Measurements from ENCODE around the gene ZNF709. TPM values are rescaled to one million over a fixed set of nuclear protein-coding genes. Genes with fewer than 3 reads are reported as not detected.

ZNF709 gene
- total RNA-seq, 1 experiment from 2014 or later = not detected

DNA sequence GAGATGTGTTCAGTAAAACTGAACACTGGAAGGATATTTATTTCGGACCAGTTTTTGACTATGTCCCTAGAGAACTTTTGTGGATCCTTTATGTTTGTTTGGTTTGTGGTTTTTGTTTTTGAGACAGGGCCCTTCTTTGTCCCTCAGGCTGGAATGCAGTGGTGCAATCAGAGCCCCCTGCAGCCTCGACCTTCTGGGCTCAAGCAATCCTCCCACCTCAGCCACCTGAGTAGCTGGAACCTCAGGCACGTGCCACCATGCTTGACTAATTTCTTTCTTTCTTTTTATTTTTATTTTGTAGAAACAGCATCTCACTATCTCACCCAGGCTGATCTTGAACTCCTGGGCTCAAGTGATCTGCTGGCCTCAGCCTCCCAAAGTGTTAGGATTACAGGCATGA is 955 bp upstream of the ZNF709 start (continued):
- TF ChIP-seq EZH2 (IDR thresholded peaks at IDR 0.05) (no peak), ZNF274 (IDR thresholded peaks at IDR 0.05; ENCODE audit: low read depth, low read length) (no peak), POLR2AphosphoS5 (IDR thresholded peaks at IDR 0.05; ENCODE audit: low read depth, low read length) (no peak), POLR2A (IDR thresholded peaks at IDR 0.05; ENCODE audit: borderline replicate concordance, extremely low read depth, insufficient read depth, insufficient read length) (no peak), EGR1 (IDR thresholded peaks at IDR 0.05; ENCODE audit: low read depth) (no peak), SRF (IDR thresholded peaks at IDR 0.05; ENCODE audit: low read depth) (no peak)

DNA sequence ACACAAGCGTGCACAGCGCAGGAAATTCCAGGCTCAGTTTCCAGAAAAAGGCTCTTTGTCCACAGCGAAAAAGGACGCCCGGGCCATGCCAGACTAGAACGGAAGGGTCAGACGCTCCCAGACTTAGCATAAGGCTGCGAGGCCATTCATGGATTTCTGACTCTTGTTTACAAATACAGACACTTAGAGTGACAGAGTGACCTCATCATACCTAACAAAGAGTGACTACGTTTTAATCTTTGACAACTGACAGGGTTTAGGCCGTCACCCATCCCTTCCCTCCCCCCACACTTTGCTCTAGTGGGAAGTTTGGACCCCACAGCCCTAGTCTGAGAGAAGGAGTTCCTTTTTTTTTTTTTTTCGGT is 418 bp upstream of the ZNF709 start:
- no peaks in the 10 kb centered on the region for H3K4me1 ChIP-seq (ENCODE audit: control insufficient read depth in 1 of 2, insufficient read depth in 2 of 2, low read length in 2 of 2)

DNA sequence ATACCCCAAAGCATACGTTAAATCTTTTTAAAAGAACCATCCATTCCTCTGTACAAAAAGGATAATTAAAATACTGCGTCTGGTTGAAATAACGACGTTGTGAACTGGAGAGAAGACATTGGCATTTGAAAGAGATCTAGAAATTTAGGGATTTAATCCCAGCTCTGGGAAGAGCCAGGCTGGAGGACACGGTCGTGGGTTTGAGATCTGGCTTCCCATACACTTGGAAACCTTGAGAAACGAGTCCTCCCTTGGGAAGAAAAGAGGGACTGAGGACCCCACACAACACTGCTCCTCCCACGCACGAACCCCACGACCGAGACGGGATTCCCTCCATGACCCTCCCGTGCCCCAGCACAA is 625 bp downstream of the ZNF709 start:
- H3K9me2 ChIP-seq (ENCODE audit: insufficient read depth) = no peaks in the 10 kb centered on the region
- no peak overlapping the region for H3K4me2 ChIP-seq (ENCODE audit: low read length)
- ChIA-PET CTCF (no interaction called here), RAD21 (ENCODE audit: low non-redundant PET in 1 of 2, low total read pairs in 2 of 2, uncharacterized antibody in 2 of 2, unreplicated experiment in 2 of 2) (no interaction called here), POLR2A (no interaction called here)
- H4K20me1 ChIP-seq (ENCODE audit: insufficient read depth) = no peaks in the 10 kb centered on the region
- H3K9me3 ChIP-seq (ENCODE audit: control insufficient read depth in 1 of 2, insufficient read depth in 1 of 2, low read depth in 1 of 2, low read length in 2 of 2) = peaks cover 5 to 6% of the 10 kb centered on the region in 2 experiments; a peak in 2 of 4 replicates
- intact Hi-C loops (cut with micrococcal nuclease) = no loop called here
- no peak overlapping the region for H2AFZ ChIP-seq (ENCODE audit: low read depth, low read length, poor library complexity, severe bottlenecking)
- no peaks in the 10 kb centered on the region for H3K27me3 ChIP-seq (ENCODE audit: insufficient read depth, low read length)
- no peak overlapping the region for H3K27ac ChIP-seq (ENCODE audit: low read depth, low read length)
- no peak overlapping the region for H3K9ac ChIP-seq (ENCODE audit: low read length)
- H3K4me1 ChIP-seq (ENCODE audit: control insufficient read depth in 1 of 2, insufficient read depth in 2 of 2, low read length in 2 of 2) = no peaks in the 10 kb centered on the region
- ATAC-seq (no peak), DNase-seq (ENCODE audit: low read depth, low spot score) (no peak)
- no peaks in the 10 kb centered on the region for H3K36me3 ChIP-seq (ENCODE audit: control insufficient read depth in 1 of 2, insufficient read depth in 2 of 2, low read length in 2 of 2)
- H3K4me3 ChIP-seq (replicated peaks in 1 of 2; ENCODE audit: low read depth in 1 of 2, low read length in 2 of 2) = no peak overlapping the region
- H3K79me2 ChIP-seq (ENCODE audit: insufficient read depth, low read length) = no peaks in the 10 kb centered on the region
- BruUV-seq (replicated peaks) = no TSS peak
- TF ChIP-seq, protein P1, sequence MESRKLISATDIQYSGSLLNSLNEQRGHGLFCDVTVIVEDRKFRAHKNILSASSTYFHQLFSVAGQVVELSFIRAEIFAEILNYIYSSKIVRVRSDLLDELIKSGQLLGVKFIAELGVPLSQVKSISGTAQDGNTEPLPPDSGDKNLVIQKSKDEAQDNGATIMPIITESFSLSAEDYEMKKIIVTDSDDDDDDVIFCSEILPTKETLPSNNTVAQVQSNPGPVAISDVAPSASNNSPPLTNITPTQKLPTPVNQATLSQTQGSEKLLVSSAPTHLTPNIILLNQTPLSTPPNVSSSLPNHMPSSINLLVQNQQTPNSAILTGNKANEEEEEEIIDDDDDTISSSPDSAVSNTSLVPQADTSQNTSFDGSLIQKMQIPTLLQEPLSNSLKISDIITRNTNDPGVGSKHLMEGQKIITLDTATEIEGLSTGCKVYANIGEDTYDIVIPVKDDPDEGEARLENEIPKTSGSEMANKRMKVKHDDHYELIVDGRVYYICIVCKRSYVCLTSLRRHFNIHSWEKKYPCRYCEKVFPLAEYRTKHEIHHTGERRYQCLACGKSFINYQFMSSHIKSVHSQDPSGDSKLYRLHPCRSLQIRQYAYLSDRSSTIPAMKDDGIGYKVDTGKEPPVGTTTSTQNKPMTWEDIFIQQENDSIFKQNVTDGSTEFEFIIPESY (IDR thresholded peaks at IDR 0.05; ENCODE audit: extremely low read depth, insufficient replicate concordance, low read length) = no peak
- TF ChIP-seq, protein P2, sequence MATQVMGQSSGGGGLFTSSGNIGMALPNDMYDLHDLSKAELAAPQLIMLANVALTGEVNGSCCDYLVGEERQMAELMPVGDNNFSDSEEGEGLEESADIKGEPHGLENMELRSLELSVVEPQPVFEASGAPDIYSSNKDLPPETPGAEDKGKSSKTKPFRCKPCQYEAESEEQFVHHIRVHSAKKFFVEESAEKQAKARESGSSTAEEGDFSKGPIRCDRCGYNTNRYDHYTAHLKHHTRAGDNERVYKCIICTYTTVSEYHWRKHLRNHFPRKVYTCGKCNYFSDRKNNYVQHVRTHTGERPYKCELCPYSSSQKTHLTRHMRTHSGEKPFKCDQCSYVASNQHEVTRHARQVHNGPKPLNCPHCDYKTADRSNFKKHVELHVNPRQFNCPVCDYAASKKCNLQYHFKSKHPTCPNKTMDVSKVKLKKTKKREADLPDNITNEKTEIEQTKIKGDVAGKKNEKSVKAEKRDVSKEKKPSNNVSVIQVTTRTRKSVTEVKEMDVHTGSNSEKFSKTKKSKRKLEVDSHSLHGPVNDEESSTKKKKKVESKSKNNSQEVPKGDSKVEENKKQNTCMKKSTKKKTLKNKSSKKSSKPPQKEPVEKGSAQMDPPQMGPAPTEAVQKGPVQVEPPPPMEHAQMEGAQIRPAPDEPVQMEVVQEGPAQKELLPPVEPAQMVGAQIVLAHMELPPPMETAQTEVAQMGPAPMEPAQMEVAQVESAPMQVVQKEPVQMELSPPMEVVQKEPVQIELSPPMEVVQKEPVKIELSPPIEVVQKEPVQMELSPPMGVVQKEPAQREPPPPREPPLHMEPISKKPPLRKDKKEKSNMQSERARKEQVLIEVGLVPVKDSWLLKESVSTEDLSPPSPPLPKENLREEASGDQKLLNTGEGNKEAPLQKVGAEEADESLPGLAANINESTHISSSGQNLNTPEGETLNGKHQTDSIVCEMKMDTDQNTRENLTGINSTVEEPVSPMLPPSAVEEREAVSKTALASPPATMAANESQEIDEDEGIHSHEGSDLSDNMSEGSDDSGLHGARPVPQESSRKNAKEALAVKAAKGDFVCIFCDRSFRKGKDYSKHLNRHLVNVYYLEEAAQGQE (IDR thresholded peaks at IDR 0.05; ENCODE audit: low read depth) = no peak
- no peak for TF ChIP-seq CBX3 (IDR thresholded peaks at IDR 0.05; ENCODE audit: low read depth)
- no peak for TF ChIP-seq YY1 (IDR thresholded peaks at IDR 0.05; ENCODE audit: extremely low read depth, insufficient replicate concordance, low read depth, low read length)
- TF ChIP-seq, protein P3, sequence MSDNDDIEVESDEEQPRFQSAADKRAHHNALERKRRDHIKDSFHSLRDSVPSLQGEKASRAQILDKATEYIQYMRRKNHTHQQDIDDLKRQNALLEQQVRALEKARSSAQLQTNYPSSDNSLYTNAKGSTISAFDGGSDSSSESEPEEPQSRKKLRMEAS (IDR thresholded peaks at IDR 0.05) = no peak

More for the DNA sequence above, 418 bp upstream of the ZNF709 start:
- no peaks in the 10 kb centered on the region for H3K27me3 ChIP-seq (ENCODE audit: insufficient read depth, low read length)
- H3K4me2 ChIP-seq (ENCODE audit: low read length) = no peak overlapping the region
- no peak overlapping the region for H3K9ac ChIP-seq (ENCODE audit: low read length)
- peaks cover 5 to 6% of the 10 kb centered on the region in 2 experiments; a peak in 2 of 4 replicates for H3K9me3 ChIP-seq (ENCODE audit: control insufficient read depth in 1 of 2, insufficient read depth in 1 of 2, low read depth in 1 of 2, low read length in 2 of 2)
- no peaks in the 10 kb centered on the region for H3K9me2 ChIP-seq (ENCODE audit: insufficient read depth)
- no peak overlapping the region for H2AFZ ChIP-seq (ENCODE audit: low read depth, low read length, poor library complexity, severe bottlenecking)
- no peak overlapping the region for H3K27ac ChIP-seq (ENCODE audit: low read depth, low read length)
- no peaks in the 10 kb centered on the region for H3K36me3 ChIP-seq (ENCODE audit: control insufficient read depth in 1 of 2, insufficient read depth in 2 of 2, low read length in 2 of 2)
- H4K20me1 ChIP-seq (ENCODE audit: insufficient read depth) = no peaks in the 10 kb centered on the region
- H3K4me3 ChIP-seq (replicated peaks in 1 of 2; ENCODE audit: low read depth in 1 of 2, low read length in 2 of 2) = no peak overlapping the region
- ChIA-PET POLR2A (no interaction called here), CTCF (no interaction called here), RAD21 (ENCODE audit: low non-redundant PET in 1 of 2, low total read pairs in 2 of 2, uncharacterized antibody in 2 of 2, unreplicated experiment in 2 of 2) (no interaction called here)
- no TSS peak for BruUV-seq (replicated peaks)
- DNase-seq (ENCODE audit: low read depth, low spot score) = no peak
- no peak for ATAC-seq
- no peaks in the 10 kb centered on the region for H3K79me2 ChIP-seq (ENCODE audit: insufficient read depth, low read length)
- TF ChIP-seq POLR2AphosphoS5 (IDR thresholded peaks at IDR 0.05; ENCODE audit: low read depth, low read length) = no peak
- no peak for TF ChIP-seq ZFX (IDR thresholded peaks at IDR 0.05)
- TF ChIP-seq SRF (IDR thresholded peaks at IDR 0.05; ENCODE audit: low read depth) = no peak
- TF ChIP-seq, protein P4, sequence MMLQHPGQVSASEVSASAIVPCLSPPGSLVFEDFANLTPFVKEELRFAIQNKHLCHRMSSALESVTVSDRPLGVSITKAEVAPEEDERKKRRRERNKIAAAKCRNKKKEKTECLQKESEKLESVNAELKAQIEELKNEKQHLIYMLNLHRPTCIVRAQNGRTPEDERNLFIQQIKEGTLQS (IDR thresholded peaks at IDR 0.05) = no peak
- TF ChIP-seq, protein P3 (IDR thresholded peaks at IDR 0.05) = no peak
- intact Hi-C loops (cut with micrococcal nuclease) = no loop called here
